ENCODE data around the gene TAAR9.
"Not testable (repeated sequence)": the region's sequence is repeated elsewhere in the genome, so short reads cannot be mapped to it uniquely, and the experiment has no call there.

The TAAR9 gene

GRCh38 chr6:132526461-132526860 lies 11.6 kb upstream of the TAAR9 start:
- TF ChIP-seq CTCF (conservative IDR thresholded peaks at IDR 0.05; ENCODE audit: low read depth, low read length): no peak
- H3K4me2 ChIP-seq: no peak overlapping the region

GRCh38 chr6:132527791-132528190 lies 10.3 kb upstream of the TAAR9 start:
- no peak overlapping the region for H2AFZ ChIP-seq (ENCODE audit: low read depth)
- no peaks in the 10 kb centered on the region for H4K20me1 ChIP-seq (ENCODE audit: insufficient read depth)
- no peak overlapping the region for H3K4me3 ChIP-seq (IDR thresholded peaks at IDR 0.05; ENCODE audit: insufficient read depth, low read depth, low read length)
- H3K36me3 ChIP-seq (ENCODE audit: insufficient read depth): no peaks in the 10 kb centered on the region
- no peak for TF ChIP-seq CTCF (conservative IDR thresholded peaks at IDR 0.05; ENCODE audit: low read depth, low read length)
- H3K27ac ChIP-seq: no peak overlapping the region
- H3K4me1 ChIP-seq (ENCODE audit: low read depth, poor library complexity, severe bottlenecking): no peaks in the 10 kb centered on the region
- no peaks in the 10 kb centered on the region for H3K27me3 ChIP-seq (ENCODE audit: insufficient read depth, low read depth)
- no peak overlapping the region for H3K4me2 ChIP-seq
- H3K79me2 ChIP-seq (ENCODE audit: insufficient read depth, low read depth): no peaks in the 10 kb centered on the region
- no peak overlapping the region for H3K9ac ChIP-seq

More at GRCh38 chr6:132526461-132526860, 11.6 kb upstream of the TAAR9 start:
- Histone ChIP-seq H3K79me2 (ENCODE audit: insufficient read depth, low read depth) (no peaks in the 10 kb centered on the region), H3K4me3 (IDR thresholded peaks at IDR 0.05; ENCODE audit: insufficient read depth, low read depth, low read length) (no peak overlapping the region), H3K4me1 (ENCODE audit: low read depth, poor library complexity, severe bottlenecking) (no peaks in the 10 kb centered on the region), H4K20me1 (ENCODE audit: insufficient read depth) (no peaks in the 10 kb centered on the region), H3K36me3 (ENCODE audit: insufficient read depth) (no peaks in the 10 kb centered on the region), H3K27ac (no peak overlapping the region), H3K9ac (no peak overlapping the region), H2AFZ (ENCODE audit: low read depth) (no peak overlapping the region), H3K27me3 (ENCODE audit: insufficient read depth, low read depth) (no peaks in the 10 kb centered on the region)

GRCh38 chr6:132530293-132530974 lies 7.6 kb upstream of the TAAR9 start:
- Histone ChIP-seq H3K4me3 (IDR thresholded peaks at IDR 0.05; ENCODE audit: insufficient read depth, low read depth, low read length) (no peak overlapping the region), H3K4me2 (no peak overlapping the region), H3K9ac (no peak overlapping the region), H3K27ac (no peak overlapping the region), H3K27me3 (ENCODE audit: insufficient read depth, low read depth) (no peaks in the 10 kb centered on the region), H4K20me1 (ENCODE audit: insufficient read depth) (no peaks in the 10 kb centered on the region), H3K79me2 (ENCODE audit: insufficient read depth, low read depth) (no peaks in the 10 kb centered on the region), H2AFZ (ENCODE audit: low read depth) (peak overlapping the region; percentile 41; the same call in 1 of the 2 replicates), H3K4me1 (ENCODE audit: low read depth, poor library complexity, severe bottlenecking) (no peaks in the 10 kb centered on the region), H3K36me3 (ENCODE audit: insufficient read depth) (no peaks in the 10 kb centered on the region)
- peak; percentile 66 for TF ChIP-seq CTCF (conservative IDR thresholded peaks at IDR 0.05; ENCODE audit: low read depth, low read length)

- not testable (repeated sequence) for H3K27me3 ChIP-seq (ENCODE audit: insufficient read depth, low read depth); H3K79me2 ChIP-seq (ENCODE audit: insufficient read depth, low read depth); H3K36me3 ChIP-seq (ENCODE audit: insufficient read depth); H3K9ac ChIP-seq; H3K4me3 ChIP-seq (IDR thresholded peaks at IDR 0.05; ENCODE audit: insufficient read depth, low read depth, low read length); H3K4me2 ChIP-seq; H4K20me1 ChIP-seq (ENCODE audit: insufficient read depth); H2AFZ ChIP-seq (ENCODE audit: low read depth); H3K4me1 ChIP-seq (ENCODE audit: low read depth, poor library complexity, severe bottlenecking); H3K27ac ChIP-seq
These were observed 3.5 kb upstream of the TAAR9 start for GRCh38 chr6:132534546-132534945.

GRCh38 chr6:132537145-132537544 lies 932 bp upstream of the TAAR9 start:
- no peak overlapping the region for H2AFZ ChIP-seq (ENCODE audit: low read depth)
- H3K79me2 ChIP-seq (ENCODE audit: insufficient read depth, low read depth): no peaks in the 10 kb centered on the region
- H3K36me3 ChIP-seq (ENCODE audit: insufficient read depth): no peaks in the 10 kb centered on the region
- no peak overlapping the region for H3K9ac ChIP-seq
- no peaks in the 10 kb centered on the region for H3K27me3 ChIP-seq (ENCODE audit: insufficient read depth, low read depth)
- no peaks in the 10 kb centered on the region for H3K4me1 ChIP-seq (ENCODE audit: low read depth, poor library complexity, severe bottlenecking)
- H4K20me1 ChIP-seq (ENCODE audit: insufficient read depth): no peaks in the 10 kb centered on the region
- H3K4me3 ChIP-seq (IDR thresholded peaks at IDR 0.05; ENCODE audit: insufficient read depth, low read depth, low read length): no peak overlapping the region
- no peak overlapping the region for H3K4me2 ChIP-seq
- H3K27ac ChIP-seq: no peak overlapping the region
- no peak for TF ChIP-seq CTCF (conservative IDR thresholded peaks at IDR 0.05; ENCODE audit: low read depth, low read length)
